RWPE2 (cell line): ENCODE data around the gene RPL13.

ENCODE experiments used
- ATAC-seq: fragments of 200-7000 bp; cut with Tn5 transposase; 3 replicates; pipeline ENCODE4 v1.9.1; 2021; ENCODE audit warnings: low read depth
- DNase-seq: peaks from one replicate; pipeline ENCODE4 v3.0.0-alpha.2; 2020; ENCODE audit warnings: low spot score
- H3K27ac ChIP-seq: fragments of 450-650 bp; 2 replicates; pipeline ENCODE4 v1.5.1; 2017; ENCODE audit warnings: mild to moderate bottlenecking; ENCODE audit not compliant: poor library complexity, severe bottlenecking
- H3K27me3 ChIP-seq: fragments of 250-450 bp; sonication (Bioruptor Pico); 2 replicates; pipeline ENCODE4 v1.5.1; 2021; ENCODE audit warnings: mild to moderate bottlenecking, moderate library complexity; ENCODE audit not compliant: insufficient read depth, poor library complexity, severe bottlenecking
- H3K36me3 ChIP-seq: fragments of 250-450 bp; sonication (Bioruptor Pico); 2 replicates; pipeline ENCODE4 v1.5.1; 2020; ENCODE audit warnings: low read depth, mild to moderate bottlenecking, moderate library complexity
- H3K4me1 ChIP-seq: fragments of 250-450 bp; sonication (Bioruptor Pico); 2 replicates; pipeline ENCODE4 v1.5.1; 2021; ENCODE audit warnings: mild to moderate bottlenecking, moderate library complexity; ENCODE audit not compliant: insufficient read depth, poor library complexity, severe bottlenecking
- H3K4me3 ChIP-seq: fragments of 250-450 bp; sonication (Bioruptor Pico); 2 replicates; pipeline ENCODE4 v1.5.1; 2021; ENCODE audit warnings: mild to moderate bottlenecking, moderate library complexity; ENCODE audit not compliant: severe bottlenecking
- H3K9me3 ChIP-seq: fragments of 250-450 bp; sonication (Bioruptor Pico); 2 replicates; pipeline ENCODE4 v1.5.1; 2021; ENCODE audit warnings: mild to moderate bottlenecking, moderate library complexity; ENCODE audit not compliant: severe bottlenecking
- TF ChIP-seq, protein P1 (sequence below): fragments of 450-650 bp; IDR thresholded peaks from one replicate; pipeline ENCODE4 v1.5.1; 2017; ENCODE audit warnings: mild to moderate bottlenecking, moderate library complexity; ENCODE audit not compliant: poor library complexity, severe bottlenecking

The RPL13 gene

DNA sequence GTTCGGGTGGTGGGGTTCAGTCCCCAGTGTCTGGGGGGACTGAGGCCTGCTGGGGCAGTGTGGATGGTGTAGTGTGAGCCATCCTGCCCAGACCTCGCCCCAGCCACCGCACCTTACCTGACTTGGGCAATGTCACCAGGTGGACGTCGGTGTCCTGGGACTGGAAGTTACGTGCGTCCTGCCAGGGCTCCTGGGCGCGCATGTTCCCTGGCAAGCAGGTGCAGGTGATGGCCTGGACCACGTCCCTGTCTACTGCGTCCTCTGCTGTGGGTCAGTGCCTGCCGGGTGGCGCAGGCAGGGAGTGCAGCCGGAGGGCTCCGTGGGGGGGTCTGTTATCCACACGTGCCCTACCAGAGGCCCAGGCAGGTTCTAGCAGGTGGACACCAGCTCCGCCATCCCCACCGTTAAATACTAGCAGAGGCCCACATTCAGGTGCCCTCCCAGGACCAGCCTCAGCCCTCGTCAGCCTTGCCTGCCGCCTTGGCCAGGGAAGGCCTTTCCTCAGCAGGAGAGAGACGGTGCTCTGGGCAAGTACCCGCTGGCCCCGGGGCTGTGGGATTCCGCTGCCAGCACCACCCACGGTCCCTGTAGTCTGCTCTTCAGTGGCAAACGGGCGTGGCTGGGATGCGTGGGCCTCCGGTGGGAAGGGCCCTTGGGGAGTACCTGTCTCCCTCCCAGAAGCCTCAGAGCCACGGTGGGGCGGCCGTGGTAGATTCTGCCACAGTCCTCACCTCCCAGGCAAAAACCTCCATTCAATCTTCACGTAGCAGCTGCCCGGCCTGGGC is 44.9 kb downstream of the RPL13 start:
- H3K27me3 ChIP-seq = no peaks in the 10 kb centered on the region
- TF ChIP-seq, protein P1, sequence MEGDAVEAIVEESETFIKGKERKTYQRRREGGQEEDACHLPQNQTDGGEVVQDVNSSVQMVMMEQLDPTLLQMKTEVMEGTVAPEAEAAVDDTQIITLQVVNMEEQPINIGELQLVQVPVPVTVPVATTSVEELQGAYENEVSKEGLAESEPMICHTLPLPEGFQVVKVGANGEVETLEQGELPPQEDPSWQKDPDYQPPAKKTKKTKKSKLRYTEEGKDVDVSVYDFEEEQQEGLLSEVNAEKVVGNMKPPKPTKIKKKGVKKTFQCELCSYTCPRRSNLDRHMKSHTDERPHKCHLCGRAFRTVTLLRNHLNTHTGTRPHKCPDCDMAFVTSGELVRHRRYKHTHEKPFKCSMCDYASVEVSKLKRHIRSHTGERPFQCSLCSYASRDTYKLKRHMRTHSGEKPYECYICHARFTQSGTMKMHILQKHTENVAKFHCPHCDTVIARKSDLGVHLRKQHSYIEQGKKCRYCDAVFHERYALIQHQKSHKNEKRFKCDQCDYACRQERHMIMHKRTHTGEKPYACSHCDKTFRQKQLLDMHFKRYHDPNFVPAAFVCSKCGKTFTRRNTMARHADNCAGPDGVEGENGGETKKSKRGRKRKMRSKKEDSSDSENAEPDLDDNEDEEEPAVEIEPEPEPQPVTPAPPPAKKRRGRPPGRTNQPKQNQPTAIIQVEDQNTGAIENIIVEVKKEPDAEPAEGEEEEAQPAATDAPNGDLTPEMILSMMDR = no peak
- no peak for ATAC-seq
- no peak overlapping the region for H3K4me3 ChIP-seq
- DNase-seq = peak; percentile 71
- H3K9me3 ChIP-seq = no peaks in the 10 kb centered on the region
- H3K27ac ChIP-seq = no peak overlapping the region
- no peaks in the 10 kb centered on the region for H3K36me3 ChIP-seq
- H3K4me1 ChIP-seq = peaks cover 14% of the 10 kb centered on the region

DNA sequence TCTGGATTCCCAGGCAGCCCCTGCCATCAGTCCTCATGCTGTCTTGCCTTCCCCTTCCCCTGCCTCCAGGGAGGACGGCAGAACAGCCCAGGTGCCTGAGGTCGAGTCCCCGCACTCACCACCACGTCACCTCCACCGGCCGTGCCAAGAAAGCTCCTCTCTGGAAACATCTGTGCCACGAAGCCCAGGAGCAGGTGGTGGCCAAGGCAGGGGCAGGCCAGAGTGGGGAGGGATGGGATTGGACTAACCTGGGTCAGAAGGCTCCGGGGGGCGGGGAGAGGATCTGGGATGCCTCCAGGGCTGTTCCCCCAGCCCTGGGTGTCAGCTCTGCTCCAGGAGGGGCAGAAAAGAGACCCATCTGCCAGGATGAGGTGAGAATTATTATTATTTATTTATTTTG is 45.5 kb downstream of the RPL13 start:
- no peak overlapping the region for H3K4me3 ChIP-seq
- ATAC-seq (no peak), DNase-seq (peak; percentile 64)
- no peaks in the 10 kb centered on the region for H3K36me3 ChIP-seq
- H3K27me3 ChIP-seq = no peaks in the 10 kb centered on the region
- H3K27ac ChIP-seq = no peak overlapping the region
- TF ChIP-seq, protein P1 = no peak
- H3K4me1 ChIP-seq = peaks cover 13% of the 10 kb centered on the region
- no peaks in the 10 kb centered on the region for H3K9me3 ChIP-seq

DNA sequence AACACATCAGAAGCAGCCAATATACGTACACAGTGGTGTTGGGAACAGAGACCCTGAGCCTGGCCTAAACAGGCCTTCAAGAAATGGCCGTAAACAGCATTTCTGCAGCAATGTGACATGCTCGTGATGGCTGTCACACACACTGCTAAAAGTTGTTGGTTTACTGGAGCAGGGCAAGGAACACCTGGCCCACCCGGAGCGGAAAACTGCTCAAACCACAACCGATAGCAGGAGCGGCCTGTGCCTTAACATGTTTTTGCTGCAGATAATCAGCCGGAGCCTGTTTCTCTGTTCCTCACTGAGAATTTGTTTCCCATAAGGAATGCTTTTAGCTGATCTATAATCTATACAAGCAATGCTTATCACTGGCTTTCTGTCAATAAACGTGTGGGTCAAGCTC is 47.0 kb downstream of the RPL13 start:
- H3K4me3 ChIP-seq = no peak overlapping the region
- H3K36me3 ChIP-seq = no peaks in the 10 kb centered on the region
- TF ChIP-seq, protein P1 = no peak
- H3K27me3 ChIP-seq = no peaks in the 10 kb centered on the region
- no peak for DNase-seq
- H3K27ac ChIP-seq = no peak overlapping the region
- no peaks in the 10 kb centered on the region for H3K9me3 ChIP-seq
- H3K4me1 ChIP-seq = peaks cover 6% of the 10 kb centered on the region
- no peak for ATAC-seq

DNA sequence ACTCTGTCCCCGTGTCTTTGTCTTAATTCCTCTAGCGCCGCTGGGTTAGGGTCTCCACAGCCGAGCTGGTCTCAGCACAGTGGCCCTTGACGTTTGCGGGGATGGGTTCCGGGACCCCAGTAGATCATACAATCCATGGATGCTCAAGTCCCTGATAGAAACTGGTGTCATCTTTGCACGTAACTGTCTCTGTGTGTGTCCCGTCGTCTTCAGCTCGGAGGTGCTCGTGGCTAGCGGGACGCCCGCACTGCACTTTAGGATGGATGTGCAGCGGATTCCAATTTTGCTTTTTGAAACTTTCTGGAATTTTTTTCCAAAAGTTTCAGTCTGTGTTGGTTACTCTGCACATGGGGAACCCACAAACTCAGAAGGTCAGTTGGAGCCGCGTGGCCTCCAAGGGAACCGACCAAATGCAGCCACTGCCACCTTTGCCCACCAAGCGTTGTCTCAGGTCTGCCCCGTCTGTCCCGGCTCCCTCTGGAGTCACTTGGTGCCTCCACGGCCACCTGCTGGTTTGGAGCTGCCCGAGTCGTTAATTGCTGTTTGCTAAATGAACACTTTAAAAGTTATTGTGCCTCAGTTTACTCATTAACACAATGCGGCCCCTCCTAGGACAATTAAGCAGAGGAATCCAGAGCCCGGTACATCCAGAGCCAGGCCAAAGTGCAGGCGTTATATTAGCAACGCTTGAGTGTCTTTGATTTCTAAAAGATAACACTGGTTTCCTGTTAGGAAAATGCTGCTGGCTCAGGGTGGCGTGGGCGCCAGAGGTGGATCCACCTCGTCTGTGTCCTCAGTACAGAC is 47.7 kb downstream of the RPL13 start:
- no peak for ATAC-seq
- TF ChIP-seq, protein P1 = no peak
- H3K9me3 ChIP-seq = no peaks in the 10 kb centered on the region
- no peak for DNase-seq
- H3K4me3 ChIP-seq = no peak overlapping the region
- no peak overlapping the region for H3K27ac ChIP-seq
- H3K36me3 ChIP-seq = no peaks in the 10 kb centered on the region
- no peaks in the 10 kb centered on the region for H3K27me3 ChIP-seq
- no peaks in the 10 kb centered on the region for H3K4me1 ChIP-seq
